Iris pigment epithelial cell (primary cell): ENCODE measurements around the gene KRTAP19-1.
"Not testable (repeated sequence)": the region's sequence is repeated elsewhere in the genome, so short reads cannot be mapped to it uniquely, and the experiment has no call there.

Experiments used
- DNase-seq: peaks from one replicate; pipeline ENCODE4 v3.0.0-alpha.2; 2011; ENCODE audit warnings: low read depth

The KRTAP19-1 gene

GRCh38 chr21:30480145-30480544, at the start of gene KRTAP19-1:
Gene KRTAP19-1 (minus strand): TSS chr21:30480367. CDS start chr21:30480317, 50 bp downstream.
- no peak for DNase-seq

GRCh38 chr21:30518876-30519275, 38.7 kb upstream of the KRTAP19-1 start:
- no peak for DNase-seq

- DNase-seq: no peak
These were observed 35.5 kb upstream of the KRTAP19-1 start for GRCh38 chr21:30515681-30516080.

- DNase-seq: not testable (repeated sequence)
These were observed 25.5 kb upstream of the KRTAP19-1 start for GRCh38 chr21:30505621-30506205.

GRCh38 chr21:30502041-30502440, 21.9 kb upstream of the KRTAP19-1 start, which contains the start of gene KRTAP19-5:
Gene KRTAP19-5 (minus strand): TSS chr21:30502141. CDS start chr21:30502090, 51 bp downstream.
- no peak for DNase-seq

GRCh38 chr21:30497065-30497464, 16.9 kb upstream of the KRTAP19-1 start, which contains the start of gene KRTAP19-4:
Gene KRTAP19-4 (minus strand): TSS chr21:30497165. CDS start chr21:30497110, 55 bp downstream.
- DNase-seq: no peak

GRCh38 chr21:30491963-30492428, 11.8 kb upstream of the KRTAP19-1 start, which contains the start of gene KRTAP19-3:
Gene KRTAP19-3 (minus strand): TSS chr21:30492013. CDS start chr21:30491957, 56 bp downstream.
- DNase-seq: no peak

GRCh38 chr21:30487336-30487735, 7.2 kb upstream of the KRTAP19-1 start, which contains the start of gene KRTAP19-2:
Gene KRTAP19-2 (minus strand): TSS chr21:30487436. CDS start chr21:30487348, 88 bp downstream.
- DNase-seq: no peak

- no peak for DNase-seq
These were observed 6.0 kb upstream of the KRTAP19-1 start for GRCh38 chr21:30486180-30486579.

- no peak for DNase-seq
These were observed 2.0 kb upstream of the KRTAP19-1 start for GRCh38 chr21:30482130-30482529.

GRCh38 chr21:30479259-30479658, 908 bp downstream of the KRTAP19-1 start:
- DNase-seq: no peak

GRCh38 chr21:30478004-30478403, 2.2 kb downstream of the KRTAP19-1 start:
- DNase-seq: no peak

GRCh38 chr21:30468900-30469714, 11.1 kb downstream of the KRTAP19-1 start:
- no peak for DNase-seq

- DNase-seq: no peak
These were observed 16.5 kb downstream of the KRTAP19-1 start for GRCh38 chr21:30463713-30464112.

- DNase-seq: no peak
These were observed 31.7 kb downstream of the KRTAP19-1 start for GRCh38 chr21:30448514-30448913.

GRCh38 chr21:30447056-30447455, 33.1 kb downstream of the KRTAP19-1 start:
- DNase-seq: no peak

- DNase-seq: no peak
These were observed 36.0 kb downstream of the KRTAP19-1 start for GRCh38 chr21:30444204-30444603.

GRCh38 chr21:30443226-30443625, 36.9 kb downstream of the KRTAP19-1 start:
- no peak for DNase-seq

- DNase-seq: no peak
These were observed 40.2 kb downstream of the KRTAP19-1 start, which contains the start of gene KRTAP15-1 for GRCh38 chr21:30439975-30440374. Gene KRTAP15-1 (plus strand): TSS chr21:30440275. CDS start chr21:30440328, 53 bp downstream.

- no peak for DNase-seq
These were observed 43.1 kb downstream of the KRTAP19-1 start for GRCh38 chr21:30437010-30437565.

GRCh38 chr21:30434033-30434631, 46.0 kb downstream of the KRTAP19-1 start:
- DNase-seq: peak; percentile 15

- DNase-seq: no peak
These were observed 50.0 kb downstream of the KRTAP19-1 start, which contains the start of gene KRTAP13-4 for GRCh38 chr21:30430170-30430655. Gene KRTAP13-4 (plus strand): TSS chr21:30430220. CDS start chr21:30430276, 56 bp downstream.
